IMR-90 (cell line): Measurements from ENCODE around the gene SGK2. TPM values are rescaled to one million over a fixed set of nuclear protein-coding genes. Genes with fewer than 3 reads are reported as not detected.

ENCODE experiments used
- ATAC-seq: fragments of 200-7000 bp; cut with Tn5 transposase; 2 replicates; pipeline ENCODE4 v1.9.1; 2020; ENCODE audit warnings: low read depth, mild to moderate bottlenecking, moderate library complexity
- BruUV-seq: library from RNA; stranded (reverse); fragments of 400-500 nt; replicated peaks from 2 replicates; lab custom pipeline; 2021; lab: Mats Ljungman, UMichigan
- CTCF ChIA-PET: fragments of 300-600 bp; formaldehyde crosslinking; extraction: SDS; loops from one replicate; lab custom pipeline; 2021; ENCODE audit warnings: antibody characterized with exemption; lab: Yijun Ruan, JAX
- POLR2A ChIA-PET: fragments of 300-600 bp; sonication (Branson Sonifier 250); formaldehyde crosslinking; loops from one replicate; lab custom pipeline; 2022; ENCODE audit warnings: antibody characterized with exemption; ENCODE audit not compliant: unreplicated experiment; lab: Charles Lee
- DNase-seq: peaks from one replicate; pipeline ENCODE4 v3.0.0; 2013
- H2AFZ ChIP-seq: replicated peaks from 2 replicates; pipeline ENCODE3; 2013; ENCODE audit warnings: low read length, mild to moderate bottlenecking; ENCODE audit not compliant: poor library complexity
- H2AK5ac ChIP-seq: 2 replicates; pipeline ENCODE4 v1.6.1; 2013; ENCODE audit warnings: low read depth, low read length, inconsistent platforms
- H2AK9ac ChIP-seq: replicated peaks from 2 replicates; pipeline ENCODE3; 2013; ENCODE audit warnings: mild to moderate bottlenecking, low read depth, low read length, moderate library complexity; ENCODE audit not compliant: poor library complexity
- H2BK120ac ChIP-seq: 2 replicates; pipeline ENCODE4 v1.6.1; 2013; ENCODE audit warnings: low read depth, low read length, inconsistent platforms
- H2BK15ac ChIP-seq: 3 replicates; pipeline ENCODE4 v1.6.1; 2013; ENCODE audit warnings: low read depth, low read length, inconsistent platforms
- H2BK20ac ChIP-seq: 2 replicates; pipeline ENCODE4 v1.6.1; 2013; ENCODE audit warnings: low read depth, mild to moderate bottlenecking, inconsistent platforms, low read length, moderate library complexity
- H2BK5ac ChIP-seq: 2 replicates; pipeline ENCODE4 v1.6.1; 2013; ENCODE audit warnings: mild to moderate bottlenecking, low read depth, low read length, inconsistent platforms; ENCODE audit not compliant: poor library complexity, severe bottlenecking
- H3K14ac ChIP-seq: replicated peaks from 2 replicates; pipeline ENCODE4 v1.6.1; 2013; ENCODE audit warnings: low read depth, low read length, inconsistent platforms
- H3K18ac ChIP-seq: 2 replicates; pipeline ENCODE4 v1.6.1; 2013; ENCODE audit warnings: low read depth, low read length, control low read depth
- H3K23ac ChIP-seq: 2 replicates; pipeline ENCODE4 v1.6.1; 2013; ENCODE audit warnings: low read depth, low read length, inconsistent platforms
- H3K27ac ChIP-seq: 2 replicates; pipeline ENCODE4 v1.5.1; 2013; ENCODE audit warnings: mild to moderate bottlenecking, control low read depth, low read length; ENCODE audit not compliant: insufficient read depth
- H3K27me3 ChIP-seq: 2 replicates; pipeline ENCODE4 v1.6.1; 2013; ENCODE audit warnings: low read length; ENCODE audit not compliant: control insufficient read depth, insufficient read depth
- H3K36me3 ChIP-seq: 2 replicates; pipeline ENCODE4 v1.6.1; 2013; ENCODE audit warnings: low read length, mixed read lengths; ENCODE audit not compliant: control insufficient read depth, insufficient read depth
- H3K4ac ChIP-seq: 2 replicates; pipeline ENCODE4 v1.6.1; 2013; ENCODE audit warnings: low read depth, low read length, inconsistent platforms
- H3K4me1 ChIP-seq: 2 replicates; pipeline ENCODE4 v1.6.1; 2013; ENCODE audit warnings: low read length, mixed read lengths; ENCODE audit not compliant: control insufficient read depth, insufficient read depth
- H3K4me2 ChIP-seq: 2 replicates; pipeline ENCODE4 v1.6.1; 2013; ENCODE audit warnings: low read depth, mild to moderate bottlenecking, control low read depth, low read length, moderate library complexity
- H3K4me3 ChIP-seq: 2 replicates; pipeline ENCODE4 v1.5.1; 2013; ENCODE audit warnings: low read depth, mild to moderate bottlenecking, control low read depth, low read length, moderate library complexity; ENCODE audit not compliant: insufficient read depth
- H3K56ac ChIP-seq: 2 replicates; pipeline ENCODE4 v1.6.1; 2013; ENCODE audit warnings: low read length, inconsistent platforms; ENCODE audit not compliant: insufficient read depth; ENCODE audit errors: extremely low read depth
- H3K79me1 ChIP-seq, 2 experiments: 2 replicates each; pipeline ENCODE4 v1.6.1; 2013; ENCODE audit warnings: low read length in 2 of 2, inconsistent platforms in 1 of 2, low read depth in 1 of 2
- H3K9ac ChIP-seq: 2 replicates; pipeline ENCODE4 v1.6.1; 2013; ENCODE audit warnings: low read depth, low read length, control low read depth
- H3K9me1 ChIP-seq: 2 replicates; pipeline ENCODE4 v1.6.1; 2013; ENCODE audit warnings: low read length, inconsistent platforms; ENCODE audit not compliant: insufficient read depth
- H3K9me3 ChIP-seq: 2 replicates; pipeline ENCODE4 v1.6.1; 2013; ENCODE audit warnings: low read length; ENCODE audit not compliant: control insufficient read depth, insufficient read depth
- H4K20me1 ChIP-seq: 2 replicates; pipeline ENCODE4 v1.6.1; 2013; ENCODE audit warnings: low read length, inconsistent platforms; ENCODE audit not compliant: insufficient read depth
- H4K5ac ChIP-seq: 2 replicates; pipeline ENCODE4 v1.6.1; 2013; ENCODE audit warnings: mild to moderate bottlenecking, low read depth, low read length, control low read depth
- H4K8ac ChIP-seq, 2 experiments: 2 replicates each; pipeline ENCODE4 v1.6.1; 2013; ENCODE audit warnings: low read depth in 2 of 2, low read length in 2 of 2, control low read depth in 1 of 2, inconsistent platforms in 1 of 2
- H4K91ac ChIP-seq: 2 replicates; pipeline ENCODE4 v1.6.1; 2013; ENCODE audit warnings: low read depth, low read length, inconsistent platforms; ENCODE audit not compliant: insufficient read depth
- CHD1 ChIP-seq: IDR thresholded peaks from 2 replicates; pipeline ENCODE4 v1.6.1; 2012; ENCODE audit warnings: low read depth, low read length, improper control_type of control experiment
- NFE2L2 ChIP-seq: fragments of 150-350 bp; IDR thresholded peaks from 2 replicates; pipeline ENCODE4 v1.6.1; 2016; ENCODE audit warnings: low read depth, mild to moderate bottlenecking, low read length
- RAD21 ChIP-seq: IDR thresholded peaks from 2 replicates; pipeline ENCODE4 v1.6.1; 2012; ENCODE audit warnings: low read length, improper control_type of control experiment
- RCOR1 ChIP-seq: IDR thresholded peaks from 2 replicates; pipeline ENCODE4 v1.6.1; 2012; ENCODE audit warnings: mild to moderate bottlenecking, low read length, improper control_type of control experiment; ENCODE audit not compliant: insufficient replicate concordance
- WGBS, 2 experiments: methylation state at CpG; one replicate each; pipeline versions ENCODE4 v1.1.5 to v1.1.7; 2013; ENCODE audit warnings: missing lambda C conversion rate in 2 of 2; ENCODE audit not compliant: insufficient read length in 1 of 2; ENCODE audit errors: extremely low coverage in 2 of 2; 5-methylcytosine and 5-hydroxymethylcytosine counted together
- dilution Hi-C: fragments of 300-500 bp; cut with HindIII; formaldehyde crosslinking; loops from one replicate; pipeline ENCODE4 v1.14.3; 2018; ENCODE audit warnings: low sequenced_read_pairs; ENCODE audit not compliant: unreplicated experiment
- in situ Hi-C: fragments of 300-500 bp; cut with MboI; formaldehyde crosslinking; loops from 3 replicates; pipeline ENCODE4 v1.14.3; 2019; ENCODE audit warnings: low sequenced_read_pairs, inconsistent platforms, mixed read lengths
- intact Hi-C: fragments of 100-400 bp; cut with micrococcal nuclease; formaldehyde crosslinking; loops from 2 replicates; pipeline ENCODE4 v1.10.0; 2022
- polyA plus RNA-seq, 3 experiments: library from polyadenylated mRNA; depleted of rRNA; stranded (reverse); fragments of >200 nt; gene quantifications; 2 replicates each; pipeline ENCODE4 v1.2.3, GENCODE V29; 2012; ENCODE audit warnings: low replicate concordance in 1 of 3
- total RNA-seq: library from RNA; depleted of rRNA; stranded (reverse); fragments of >200 nt; gene quantifications from 2 replicates; pipeline ENCODE4 v1.2.3, GENCODE V29; 2012

Gene SGK2
- total and polyA plus RNA-seq, 2 of the 4 experiments (the other 2 are of a cell fraction) = under 0.01 to 0.10 TPM

DNA sequence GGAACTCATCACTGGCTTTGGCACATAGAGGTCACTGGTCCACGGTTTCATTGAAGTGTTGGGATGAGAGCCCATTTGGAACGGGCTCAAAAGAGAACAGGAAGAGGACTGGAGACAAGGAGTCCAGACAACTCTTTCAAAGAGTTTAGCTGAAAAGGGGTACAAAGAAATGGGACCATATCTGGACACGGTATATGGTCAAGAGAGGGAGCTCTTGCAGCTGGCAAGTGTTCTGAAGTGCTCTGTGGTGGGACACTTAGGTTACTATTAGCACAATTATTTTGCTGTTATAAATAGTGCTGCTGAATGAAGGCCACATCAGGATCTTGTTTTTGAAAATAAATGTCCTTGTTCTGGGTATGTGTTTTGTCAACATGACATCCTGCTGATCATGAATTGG is 4.6 kb downstream of the SGK2 start:
- TF ChIP-seq CHD1 = no peak
- TF ChIP-seq NFE2L2 = no peak
- TF ChIP-seq RAD21 = peak; percentile 16; the same call in 1 of the 2 replicates
- no peak for TF ChIP-seq RCOR1
- Histone ChIP-seq H3K56ac (no peak overlapping the region), H2AK9ac (no peak overlapping the region), H3K27me3 (peaks cover 7% of the 10 kb centered on the region; the same call in 1 of the 2 replicates), H3K4me3 (no peak overlapping the region), H3K23ac (no peak overlapping the region), H3K18ac (no peak overlapping the region), H3K36me3 (no peaks in the 10 kb centered on the region), H3K4me2 (no peak overlapping the region), H3K9ac (no peak overlapping the region), H2AK5ac (no peak overlapping the region), H3K27ac (no peak overlapping the region), H2BK20ac (no peak overlapping the region), H2BK120ac (no peak overlapping the region), H3K14ac (no peak overlapping the region), H4K8ac (no peak overlapping the region), H2AFZ (no peak overlapping the region), H3K9me3 (no peaks in the 10 kb centered on the region), H2BK15ac (no peak overlapping the region), H3K4me1 (peaks cover under 1% of the 10 kb centered on the region; the same call in 1 of the 2 replicates), H3K79me1 (no peaks in the 10 kb centered on the region), H2BK5ac (no peak overlapping the region), H4K5ac (no peak overlapping the region), H3K9me1 (no peaks in the 10 kb centered on the region), H4K20me1 (no peaks in the 10 kb centered on the region), H4K91ac (no peak overlapping the region), H3K4ac (no peak overlapping the region)
- DNase-seq (no peak), ATAC-seq (no peak)
- dilution Hi-C loops (no loop called here), intact Hi-C loops (no loop called here), in situ Hi-C loops (no loop called here)
- no TSS peak for BruUV-seq
- 38% methylated on average over 2 of the region's 3 CpGs; no CpG with 5 or more reads in 1 of the 2 experiments for WGBS, 2 experiments
- POLR2A ChIA-PET = no interaction called here
- CTCF ChIA-PET = no interaction called here
